GM18873 (cell line): ENCODE results near the gene UAP1L1.
"Not testable (repeated sequence)": the region's sequence is repeated elsewhere in the genome, so short reads cannot be mapped to it uniquely, and the experiment has no call there.

Source experiments
- ATAC-seq: cut with Tn5 transposase; IDR thresholded peaks from one replicate; pipeline ENCODE4 v1.9.1; 2021; ENCODE audit warnings: mild to moderate bottlenecking, moderate library complexity, moderate number of reproducible peaks; ENCODE audit not compliant: unreplicated experiment, low FRiP score

The UAP1L1 gene

DNA sequence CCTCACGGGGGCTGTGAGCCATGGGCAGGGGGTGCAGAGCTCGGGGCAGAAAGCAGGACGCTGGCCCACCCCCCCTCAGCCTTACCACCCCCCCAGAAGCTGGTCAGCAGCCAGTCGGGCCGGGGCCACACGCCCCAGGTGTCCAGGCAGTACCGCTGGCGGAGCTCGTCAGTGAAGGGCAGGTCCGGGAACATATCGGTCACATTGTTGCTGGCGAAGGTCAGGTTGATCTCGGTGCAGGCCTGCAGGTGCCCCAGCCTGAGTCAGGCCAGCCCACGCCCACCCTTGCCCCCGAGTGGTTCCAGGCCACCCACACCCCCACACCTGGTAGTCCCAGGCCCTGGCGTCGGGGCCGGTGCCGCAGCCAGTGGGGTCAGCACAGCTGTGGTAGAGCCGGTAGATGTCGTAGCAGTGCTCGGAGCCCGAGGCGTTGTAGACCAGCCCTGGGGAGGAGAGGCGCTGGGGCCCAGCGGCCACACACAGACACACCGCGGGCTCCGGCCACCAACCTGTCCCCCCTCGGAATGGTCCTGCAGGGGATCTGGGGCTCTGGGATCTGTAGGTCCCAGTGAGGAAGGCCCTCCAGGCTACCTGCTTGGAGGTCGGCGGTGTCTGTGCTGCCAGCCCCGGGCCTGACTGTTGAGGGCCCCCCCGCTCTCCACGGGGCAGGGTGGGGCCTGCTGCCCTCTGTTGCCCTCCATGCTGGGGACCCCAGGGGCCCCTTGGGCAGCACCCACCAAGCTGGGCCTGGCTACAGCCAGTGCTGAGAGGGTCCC is 34.7 kb downstream of the UAP1L1 start:
- no peak for ATAC-seq

GRCh38 chr9:137112564-137113384 is 35.5 kb downstream of the UAP1L1 start:
- ATAC-seq, result no peak

GRCh38 chr9:137113385-137114159 is 36.3 kb downstream of the UAP1L1 start:
- no peak for ATAC-seq

GRCh38 chr9:137114220-137114612 is 36.9 kb downstream of the UAP1L1 start:
- no peak for ATAC-seq

GRCh38 chr9:137114613-137115393 is 37.5 kb downstream of the UAP1L1 start, which contains the start of gene DPP7:
DPP7 (minus strand) TSS chr9:137114733; CDS start chr9:137114713, 20 bp downstream.
- ATAC-seq, result no peak

GRCh38 chr9:137115394-137116026 is 38.2 kb downstream of the UAP1L1 start:
- no peak for ATAC-seq

DNA sequence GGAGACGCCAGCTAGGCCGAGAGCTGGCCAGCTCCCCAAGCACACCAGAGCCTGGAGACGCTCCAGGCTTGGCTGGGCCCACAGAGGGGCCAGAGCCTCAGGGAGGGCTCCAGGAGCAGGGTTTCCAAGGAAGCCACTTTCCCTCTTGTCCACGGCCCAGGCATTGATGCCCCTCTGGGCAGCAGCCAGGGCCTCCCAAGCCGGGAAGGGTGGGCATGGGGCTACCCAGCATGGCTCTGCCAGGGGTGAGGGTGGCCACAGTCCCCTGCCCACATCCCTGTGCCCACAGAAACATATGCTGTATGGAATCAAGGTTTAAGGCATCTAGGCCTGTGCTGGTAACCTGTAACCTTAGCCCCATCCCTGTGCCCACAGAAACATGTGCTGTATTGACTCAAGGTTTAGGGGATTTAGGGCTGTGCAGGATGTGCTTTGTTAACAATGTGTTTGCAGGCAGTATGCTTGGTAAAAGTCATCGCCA is 38.8 kb downstream of the UAP1L1 start:
- ATAC-seq, result no peak

DNA sequence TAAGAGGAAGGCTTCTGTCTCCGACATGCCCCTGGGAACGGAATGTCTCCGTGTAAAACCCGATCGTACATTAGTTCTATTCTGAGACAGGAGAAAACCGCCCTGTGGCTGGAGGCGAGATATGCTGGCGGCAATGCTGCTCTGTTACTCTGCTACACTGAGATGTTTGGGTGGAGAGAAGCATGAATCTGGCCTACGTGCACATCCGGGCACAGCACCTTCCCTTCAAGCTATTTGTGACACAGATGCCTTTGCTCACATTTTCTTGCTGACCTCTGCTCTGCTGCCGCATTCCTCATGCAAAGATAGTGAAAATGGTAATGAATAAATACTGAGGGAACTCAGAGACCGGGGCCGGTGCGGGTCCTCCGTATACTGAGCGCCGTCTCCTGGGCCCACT is 39.4 kb downstream of the UAP1L1 start:
- no peak for ATAC-seq

DNA sequence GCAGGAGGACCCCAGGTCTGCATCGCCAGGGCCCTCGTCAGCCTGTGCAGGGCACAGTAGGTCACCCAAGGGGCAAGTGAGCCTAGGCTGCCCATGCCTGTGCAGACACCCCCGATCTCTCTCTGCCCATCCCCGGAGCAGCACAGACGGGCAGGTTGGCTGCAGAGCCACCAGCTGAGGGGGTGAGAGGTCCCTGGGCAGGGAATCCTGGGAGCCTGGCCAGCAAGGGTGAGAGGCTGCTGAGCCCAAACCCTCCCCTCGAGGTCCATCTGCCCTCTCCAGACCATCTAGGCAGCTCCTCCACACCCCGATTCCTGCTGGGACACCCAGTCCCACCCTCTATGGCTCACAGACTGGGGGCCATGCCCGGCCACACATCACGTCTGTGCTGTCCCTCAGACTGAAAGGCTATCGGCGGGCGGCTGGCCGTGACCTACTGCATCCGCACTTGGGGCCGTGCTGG is 40.0 kb downstream of the UAP1L1 start:
- no peak for ATAC-seq

- not testable (repeated sequence) for ATAC-seq
Observed at GRCh38 chr9:137118092-137118603, 40.8 kb downstream of the UAP1L1 start.

DNA sequence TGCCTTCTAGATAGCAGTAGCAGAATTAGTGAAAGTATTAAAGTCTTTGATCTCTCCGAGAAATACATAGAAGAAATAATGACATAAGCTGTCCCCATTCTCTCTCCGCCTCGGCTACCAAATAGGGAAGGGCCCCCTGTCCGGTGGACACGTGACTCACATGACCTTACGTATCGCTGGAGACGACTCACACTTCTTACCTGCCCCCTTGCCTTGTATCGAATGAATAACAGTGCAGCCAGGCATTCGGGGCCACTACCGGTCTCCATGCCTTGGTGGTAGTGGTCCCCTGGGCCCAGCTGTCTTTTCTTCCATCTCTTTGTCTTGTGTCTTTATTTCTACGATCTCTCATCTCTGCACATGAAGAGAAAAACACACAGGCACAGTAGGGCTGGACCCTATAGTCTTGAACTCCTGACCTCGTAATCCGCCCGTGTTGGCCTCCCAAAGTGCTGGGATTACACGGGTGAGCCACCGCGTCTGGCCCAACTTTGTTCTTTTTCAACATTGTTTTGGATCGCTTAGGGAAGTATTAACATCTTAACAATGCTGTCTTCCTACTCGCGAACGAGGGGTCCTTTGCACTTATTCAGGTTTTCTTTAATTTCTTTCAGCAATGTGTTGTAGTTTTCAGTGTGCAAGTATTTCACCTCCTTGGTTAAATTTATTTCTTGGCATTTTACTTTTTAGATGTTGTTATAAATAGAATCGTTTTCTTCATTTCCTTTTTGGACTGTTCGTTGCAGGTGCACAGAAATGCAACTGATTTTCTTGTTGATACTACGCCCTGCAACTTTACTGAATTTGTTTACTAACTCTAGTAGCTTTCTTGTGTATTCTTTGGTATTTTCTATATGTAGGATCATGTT is 44.8 kb downstream of the UAP1L1 start:
- ATAC-seq, result not testable (repeated sequence)

DNA sequence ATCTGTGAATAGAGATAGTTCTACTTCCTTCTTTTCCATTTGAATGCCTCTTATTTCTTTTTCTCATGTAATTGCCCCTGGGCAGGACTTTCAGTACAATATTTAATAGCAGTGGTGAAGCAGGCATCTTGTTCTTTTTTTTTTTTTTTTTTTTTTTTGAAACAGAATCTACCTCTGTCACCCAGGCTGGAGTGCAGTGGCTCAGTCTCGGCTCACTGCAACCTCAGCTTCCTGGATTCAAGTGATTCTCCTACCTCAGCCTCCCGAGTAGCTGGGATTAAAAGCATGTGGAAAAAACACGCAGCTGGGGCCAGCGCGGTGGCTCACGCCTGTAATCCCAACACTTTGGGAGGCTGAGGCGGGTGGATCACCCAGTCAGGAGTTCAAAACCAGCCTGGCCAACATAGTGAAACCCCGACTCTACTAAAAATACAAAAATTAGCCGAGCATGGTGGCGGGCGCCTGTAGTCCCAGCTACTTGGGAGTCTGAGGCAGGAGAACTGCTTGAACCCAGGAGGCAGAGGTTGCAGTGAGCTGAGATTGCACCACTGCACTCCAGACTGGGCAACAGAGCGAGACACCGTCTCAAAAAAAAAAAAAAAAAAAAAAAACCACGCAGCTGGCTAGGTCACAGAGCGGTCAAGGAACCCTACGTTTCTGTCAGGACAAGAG is 45.6 kb downstream of the UAP1L1 start:
- ATAC-seq, result not testable (repeated sequence)

- ATAC-seq, result no peak
Observed at GRCh38 chr9:137123468-137123837, 46.1 kb downstream of the UAP1L1 start.

- not testable (repeated sequence) for ATAC-seq
Observed at GRCh38 chr9:137123952-137124462, 46.7 kb downstream of the UAP1L1 start.

GRCh38 chr9:137126786-137127185 is 49.5 kb downstream of the UAP1L1 start:
- no peak for ATAC-seq

DNA sequence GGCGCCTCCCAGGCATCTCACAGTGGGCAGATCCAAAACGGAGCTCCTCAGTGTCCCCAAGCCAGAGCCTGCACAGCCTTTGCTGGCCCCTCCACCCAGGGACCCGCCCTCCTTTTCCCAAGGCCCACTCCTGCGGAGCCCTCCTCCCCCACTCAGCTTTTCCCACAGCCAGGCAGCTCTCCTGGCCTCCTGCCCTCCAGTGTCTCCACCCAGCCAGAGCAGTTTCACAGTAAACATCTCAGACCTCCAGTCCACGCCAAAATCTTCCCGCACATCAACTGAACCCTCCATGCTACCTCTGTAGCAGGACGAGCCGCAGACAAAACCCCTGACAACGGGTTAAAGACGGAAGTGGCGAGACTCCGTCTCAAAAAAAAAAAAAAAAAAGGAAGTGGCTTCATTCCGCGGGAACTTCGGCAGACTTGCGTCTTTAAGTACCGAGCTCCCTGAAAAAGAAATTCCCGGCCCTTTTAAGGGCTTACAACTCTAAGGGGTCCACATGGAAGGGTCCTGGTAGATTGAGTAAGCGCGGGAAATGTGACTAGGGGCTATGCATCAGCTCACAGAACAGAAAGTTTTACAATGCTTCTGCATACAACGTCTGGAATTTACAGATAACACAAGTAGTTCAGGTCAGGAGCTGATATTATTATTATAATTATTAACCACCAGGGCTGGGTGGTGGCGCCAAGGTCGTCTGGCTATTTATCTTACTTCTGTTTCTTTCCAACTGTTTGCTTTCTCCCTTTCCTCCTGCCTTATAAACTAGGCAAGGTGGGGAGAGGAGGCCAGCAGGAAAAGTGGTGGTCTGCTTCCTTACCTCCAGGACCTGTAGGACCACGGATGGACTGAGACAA is 50.2 kb downstream of the UAP1L1 start:
- ATAC-seq, result no peak
